HG03460 (cell line): ENCODE results near the gene UBE2N.
A peak's percentile ranks its signal among the peaks of the same experiment; 100 is the strongest.
"Not testable (repeated sequence)": the region's sequence is repeated elsewhere in the genome, so short reads cannot be mapped to it uniquely, and the experiment has no call there.

Experiments used
- ATAC-seq: cut with Tn5 transposase; IDR thresholded peaks from one replicate; pipeline ENCODE4 v1.9.1; 2021; ENCODE audit not compliant: unreplicated experiment

Gene UBE2N

DNA sequence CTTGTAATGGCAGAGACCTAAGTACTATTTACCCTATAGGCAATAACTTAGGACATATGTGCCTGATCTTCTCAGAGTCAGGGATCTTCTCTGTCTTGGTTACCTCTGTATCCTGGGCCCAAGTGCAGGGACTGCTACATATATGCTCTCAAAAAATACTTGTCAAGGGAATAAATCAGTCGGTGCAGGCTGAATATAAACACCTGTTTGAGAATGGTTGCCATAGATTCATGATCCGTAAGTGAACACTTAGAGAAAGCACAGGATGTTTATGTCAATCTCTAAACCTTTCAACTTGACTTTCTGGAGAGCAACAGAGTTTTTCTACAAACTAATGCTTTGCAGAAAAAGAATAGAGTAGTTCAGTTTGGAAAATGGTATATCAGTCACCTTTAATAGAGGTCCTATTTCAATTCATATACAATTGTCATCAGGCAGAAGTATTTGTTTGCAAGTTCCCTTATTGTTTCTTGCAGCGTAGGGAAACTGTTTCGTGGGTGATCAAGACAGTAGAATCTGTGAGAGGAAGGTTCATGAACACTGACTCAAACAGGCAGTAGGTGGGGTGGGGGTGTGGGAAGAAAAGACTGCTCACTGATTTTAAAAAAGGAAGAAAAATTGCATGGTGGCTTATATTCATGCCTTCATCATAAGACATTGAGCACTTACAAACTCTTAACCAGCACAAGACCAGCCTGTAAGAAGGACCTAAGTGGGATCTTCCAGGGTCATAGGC is 6.0 kb upstream of the UBE2N start:
- ATAC-seq: no peak

DNA sequence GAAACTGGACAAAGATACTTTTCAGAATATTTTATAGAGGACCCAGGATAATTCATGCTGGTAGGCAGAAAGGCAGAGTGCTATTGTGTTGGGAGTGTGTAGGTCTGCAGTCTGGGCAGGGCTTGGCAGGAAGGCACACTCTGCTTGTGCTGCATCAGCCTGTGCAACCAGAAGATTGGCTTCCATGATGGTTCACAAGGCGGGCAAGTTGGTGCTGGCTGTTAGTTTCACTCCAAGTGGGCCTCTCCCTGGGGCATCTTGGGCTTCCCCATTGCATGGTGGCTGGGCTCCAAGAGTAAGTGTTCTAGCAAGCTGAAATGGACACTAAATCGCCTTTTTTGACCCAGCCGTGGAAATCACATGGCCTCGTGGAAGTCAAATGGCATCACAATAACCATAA is 1.8 kb upstream of the UBE2N start:
- ATAC-seq: no peak

DNA sequence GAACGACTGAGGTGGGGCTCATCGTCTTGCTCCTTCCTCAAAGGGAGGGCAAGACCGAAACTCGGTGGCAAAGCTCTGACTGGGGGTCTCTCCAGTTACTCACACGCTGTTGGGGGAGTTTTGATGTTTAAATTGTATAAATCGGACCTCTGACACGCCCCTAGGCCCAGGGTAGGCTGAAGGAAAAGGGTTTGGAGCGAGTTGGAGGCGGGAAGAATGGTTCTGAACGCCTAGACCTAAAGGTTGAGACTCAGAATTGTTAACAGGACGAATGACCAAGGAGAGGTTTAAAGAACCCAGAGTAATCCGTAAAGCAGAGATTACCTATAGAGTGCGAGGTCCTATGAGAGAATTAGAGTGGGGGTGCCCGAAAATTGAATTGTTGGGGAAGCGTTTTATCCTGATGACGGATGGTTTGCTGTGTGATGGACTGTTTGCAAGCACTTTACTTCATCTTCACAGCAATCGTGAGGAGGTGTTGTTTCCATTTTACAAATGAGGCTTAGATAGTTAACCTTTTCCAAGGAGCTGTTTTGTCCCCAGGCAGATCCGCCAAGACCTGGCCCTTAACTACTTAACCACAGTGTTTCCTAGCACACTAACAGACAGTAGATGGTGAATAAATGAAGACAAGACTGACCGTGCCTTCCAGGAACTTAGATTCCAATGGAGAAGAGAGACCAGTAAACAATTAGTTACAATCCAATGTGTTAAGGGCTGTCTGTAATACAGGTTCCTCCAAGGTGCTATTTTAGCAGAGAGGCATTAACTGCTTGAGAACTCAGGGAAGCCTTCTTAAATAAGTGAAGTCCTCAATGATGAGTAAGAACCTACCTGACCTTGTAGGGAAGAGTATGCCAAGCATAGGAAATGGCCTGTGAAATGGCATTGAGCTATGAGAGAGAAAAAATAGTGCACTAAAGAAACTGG is 929 bp upstream of the UBE2N start:
- no peak for ATAC-seq

DNA sequence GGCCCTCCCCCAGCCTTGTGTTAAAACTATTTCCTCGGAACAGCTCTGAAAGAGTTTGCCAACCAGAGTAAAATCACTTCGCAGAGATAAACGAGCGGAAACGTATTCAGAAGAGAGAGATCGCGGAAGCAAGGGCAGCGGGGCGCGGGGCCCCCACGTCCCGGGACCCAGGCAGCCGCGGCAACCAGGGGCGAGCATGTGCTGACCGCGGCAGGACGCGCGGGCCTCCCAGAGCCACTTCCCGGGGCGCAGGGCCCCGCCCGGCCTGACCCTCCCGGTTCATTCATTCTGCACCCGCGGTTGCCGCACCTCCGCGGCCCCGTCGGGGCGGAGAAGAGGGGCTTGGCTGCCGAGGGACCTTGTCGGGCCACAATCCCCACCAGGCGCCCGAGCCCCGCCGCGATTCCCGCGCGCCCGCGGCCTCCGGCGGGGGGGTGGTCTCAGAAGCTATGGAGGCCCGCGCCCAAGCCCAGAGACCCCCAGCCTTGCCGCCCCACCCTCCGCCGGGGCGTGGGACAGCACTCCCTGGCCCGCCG is 598 bp downstream of the UBE2N start:
- peak; percentile 18 for ATAC-seq

DNA sequence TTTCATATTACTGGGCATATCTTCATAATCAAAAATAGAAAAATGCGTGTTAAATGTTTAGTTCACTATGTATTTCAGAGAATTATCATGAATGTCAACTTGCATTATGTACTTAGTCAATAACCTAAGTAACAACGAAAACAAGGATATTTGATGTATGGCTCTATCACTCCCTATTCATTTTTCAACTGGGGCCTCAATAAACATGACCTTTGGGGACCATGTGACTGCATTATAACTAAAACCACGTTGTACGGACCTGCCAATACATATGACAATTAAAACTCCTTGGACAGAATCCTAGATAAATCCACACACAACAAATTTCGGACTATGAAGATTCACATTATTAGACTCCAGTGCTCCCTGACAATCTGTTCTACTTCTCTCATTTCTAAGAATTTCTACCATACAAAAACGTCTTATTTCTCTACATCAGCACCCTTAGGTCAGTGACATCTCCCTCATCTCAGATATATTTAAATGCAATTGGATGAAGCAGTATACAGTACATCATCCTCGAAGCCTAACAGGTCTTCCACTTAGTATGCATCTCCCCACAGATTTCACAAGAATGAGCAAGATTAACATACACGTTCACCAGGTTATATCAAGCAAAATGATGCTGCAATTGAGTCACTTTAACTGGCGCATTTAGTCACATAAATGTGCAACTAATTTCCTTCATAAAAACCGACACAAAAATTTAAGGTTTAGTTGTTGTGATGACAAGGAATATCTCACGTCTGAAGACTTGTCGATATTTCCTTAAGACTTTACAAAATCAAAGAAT is 1.5 kb downstream of the UBE2N start:
- ATAC-seq: no peak

DNA sequence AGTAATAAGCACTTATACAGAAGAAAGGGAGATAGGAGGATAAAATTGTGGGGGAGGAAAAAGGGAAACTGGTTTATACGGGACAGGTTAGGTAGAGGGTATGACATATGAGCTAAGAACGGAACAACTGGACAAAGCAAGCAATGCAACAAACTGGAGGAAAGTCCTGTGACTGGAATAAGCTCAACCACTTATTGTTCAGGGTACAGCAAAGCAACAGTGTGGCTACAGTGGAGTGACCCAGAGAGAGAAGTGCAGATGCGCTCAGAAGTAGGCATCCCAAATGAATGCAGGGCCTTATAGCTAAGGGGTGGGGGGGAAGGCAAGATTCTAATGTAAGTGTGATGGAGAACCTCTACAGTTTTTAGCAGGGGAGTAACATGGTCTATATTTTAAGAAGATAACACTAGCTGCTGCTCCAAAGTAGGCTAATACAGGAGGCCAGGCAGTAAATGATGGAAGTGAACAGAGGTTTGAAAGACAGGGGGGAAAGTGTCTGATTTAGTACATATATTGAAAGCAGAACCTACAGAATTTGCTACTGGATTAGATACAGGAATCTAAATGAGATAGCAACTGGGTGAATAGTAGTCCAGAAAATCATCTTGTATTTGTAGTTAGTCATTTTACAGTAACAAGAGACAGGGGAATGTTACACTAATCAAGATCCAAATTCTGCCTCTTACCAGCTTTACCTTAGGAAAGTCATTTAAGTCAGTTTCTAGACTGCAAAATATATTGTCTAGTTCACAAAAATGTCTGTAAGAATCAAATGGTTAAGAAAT is 3.3 kb downstream of the UBE2N start:
- ATAC-seq: no peak

DNA sequence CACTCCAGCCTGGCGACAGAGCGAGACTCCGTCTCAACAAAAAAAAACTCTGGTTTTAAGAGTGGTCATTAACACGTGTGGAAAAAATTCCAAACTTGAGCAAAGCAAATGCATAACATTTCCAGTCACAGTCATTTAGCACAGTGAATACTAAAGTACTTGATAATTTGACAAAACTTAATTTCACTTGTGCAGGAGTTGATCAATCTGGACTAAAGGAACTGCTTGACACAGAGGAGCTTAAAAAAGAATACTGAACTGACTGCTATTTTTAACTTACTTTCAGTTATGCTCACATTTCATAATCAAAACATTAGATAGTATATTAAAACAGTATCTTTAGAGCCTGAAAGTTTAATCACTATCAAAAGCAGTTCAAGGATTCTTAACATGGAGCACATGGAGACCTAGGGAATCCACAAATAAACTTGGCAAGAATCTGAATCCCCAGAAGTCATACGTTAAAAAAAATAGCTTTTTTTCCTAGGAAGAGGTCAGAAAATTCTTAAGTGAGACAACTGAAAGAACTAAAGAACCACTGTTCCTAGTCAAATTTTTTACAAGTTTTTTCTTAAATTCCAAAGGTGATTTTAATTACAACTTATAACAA is 7.4 kb downstream of the UBE2N start:
- no peak for ATAC-seq

DNA sequence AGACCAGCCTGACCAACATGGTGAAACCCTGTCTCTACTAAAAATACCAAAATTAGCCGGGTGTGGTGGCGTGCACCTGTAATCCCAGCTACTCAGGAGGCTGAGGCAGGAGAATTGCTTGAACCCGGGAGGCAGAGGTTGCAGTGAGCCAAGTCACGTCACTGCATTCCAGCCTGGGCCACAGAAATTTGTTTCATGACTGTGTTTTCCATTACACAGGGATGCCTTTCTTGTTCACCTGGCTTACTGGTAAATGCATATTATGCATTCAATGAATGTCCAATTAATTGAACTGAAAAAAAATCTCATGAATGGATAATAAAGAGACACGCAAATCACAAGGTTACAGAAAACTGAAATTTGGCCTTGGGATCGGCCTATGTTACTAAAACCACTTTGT is 9.7 kb downstream of the UBE2N start:
- not testable (repeated sequence) for ATAC-seq

DNA sequence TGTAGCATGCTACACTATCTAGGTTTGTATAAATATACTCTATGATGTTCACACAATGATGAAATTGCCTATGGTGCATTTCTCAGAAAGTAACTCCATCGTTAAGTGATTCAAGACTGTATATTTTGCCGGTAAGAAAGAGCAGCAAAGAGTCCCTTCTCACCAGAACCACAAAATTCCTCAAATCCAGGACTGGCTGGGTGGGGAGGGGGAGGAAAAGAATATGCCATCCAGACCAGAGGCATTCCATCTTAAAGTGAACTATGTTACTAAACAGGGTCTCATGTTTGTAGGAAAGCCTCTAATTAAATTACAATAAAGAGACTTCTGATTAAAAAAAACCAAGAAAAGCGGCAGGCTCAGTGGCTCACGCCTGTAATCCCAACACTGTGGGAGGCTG is 11.5 kb downstream of the UBE2N start:
- no peak for ATAC-seq

DNA sequence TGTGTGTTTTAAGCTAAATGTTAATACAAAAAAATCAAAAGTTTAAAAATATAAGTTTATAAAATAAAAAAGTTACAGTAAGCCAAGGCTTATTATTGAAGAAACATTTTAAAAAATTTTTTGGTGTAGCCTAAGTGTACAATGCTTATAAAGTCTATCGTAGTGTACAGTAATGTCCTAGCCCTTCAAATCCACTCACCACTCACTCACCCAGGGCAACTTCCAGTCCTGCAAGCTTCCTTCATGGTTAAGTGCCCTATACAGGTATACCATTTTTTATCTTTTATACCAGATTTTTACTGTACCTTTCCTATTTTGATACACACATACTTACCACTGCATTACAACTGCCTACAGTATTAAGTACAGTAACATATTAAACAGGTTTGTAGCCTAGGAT is 11.9 kb downstream of the UBE2N start:
- ATAC-seq: no peak

DNA sequence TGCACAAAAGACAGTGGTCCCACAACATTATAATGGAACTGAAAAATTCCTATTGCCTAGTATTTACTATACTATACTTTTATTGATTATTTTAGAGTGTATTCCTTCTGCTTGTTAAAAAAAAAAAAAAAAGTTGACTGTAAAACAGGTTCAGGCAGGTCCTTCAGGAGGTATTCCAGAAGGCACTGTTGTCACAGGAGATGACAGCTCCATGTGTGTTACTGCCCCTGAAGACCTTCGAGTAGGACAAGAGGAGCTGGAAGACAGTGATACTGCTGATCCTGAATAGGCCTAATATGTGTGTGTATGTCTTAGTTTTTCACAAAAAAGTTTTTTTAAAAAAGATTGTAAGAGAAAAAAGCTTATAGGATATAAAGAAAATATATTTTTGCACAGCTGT is 12.3 kb downstream of the UBE2N start:
- no peak for ATAC-seq

DNA sequence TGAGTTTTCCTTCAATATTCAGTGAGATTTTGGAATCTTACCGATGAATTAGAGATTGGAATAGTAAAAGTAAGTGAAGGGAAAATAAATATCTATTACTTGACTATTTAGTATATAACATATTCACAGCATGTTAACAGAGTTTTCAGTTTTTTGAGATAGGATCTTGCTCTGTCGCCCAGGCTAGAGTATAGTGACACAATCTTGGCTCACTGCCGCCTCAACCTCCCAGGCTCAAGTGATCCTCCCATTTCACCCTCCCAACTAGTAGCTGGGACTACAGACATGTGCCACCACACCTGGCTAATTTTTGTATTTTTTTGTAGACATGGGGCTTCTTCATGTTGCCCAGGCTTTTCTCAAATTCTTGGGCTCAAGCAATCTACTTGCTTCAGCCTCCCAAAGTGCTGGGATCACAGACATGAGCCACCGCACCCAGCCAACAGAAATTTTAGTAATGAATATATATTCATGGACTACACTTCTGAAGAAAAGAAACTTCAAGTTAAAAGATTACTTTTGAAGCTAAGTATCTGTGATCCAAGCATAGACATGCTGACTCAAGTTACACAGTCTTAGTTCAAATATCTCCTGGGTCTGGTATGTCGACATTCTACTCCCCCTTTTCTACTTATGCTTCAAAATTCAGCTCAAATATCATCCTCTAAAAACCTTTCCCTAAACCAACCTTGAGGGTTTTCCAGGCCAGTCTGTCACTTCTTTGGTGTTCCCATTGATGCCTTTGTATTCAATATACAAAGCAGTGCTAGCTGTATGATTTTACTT is 13.8 kb downstream of the UBE2N start:
- ATAC-seq: no peak

DNA sequence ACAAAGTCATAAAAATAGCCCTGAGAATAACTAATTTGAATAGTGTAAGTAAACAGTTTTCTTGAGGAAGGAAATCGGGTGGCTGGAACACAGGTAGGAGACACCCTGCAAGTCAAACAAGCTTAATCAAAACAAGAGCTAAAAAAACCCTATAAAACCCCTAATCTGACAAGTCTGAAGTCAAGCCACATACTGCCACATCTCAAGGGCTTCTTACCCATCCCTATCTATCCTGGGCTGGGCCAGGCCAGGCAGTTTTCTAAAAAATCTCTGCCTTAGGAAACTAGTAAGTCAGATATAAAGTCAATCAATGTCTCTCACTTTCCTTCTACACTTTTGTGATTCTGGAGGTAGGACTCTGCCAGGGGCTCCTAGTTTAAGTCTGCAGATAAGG is 15.3 kb downstream of the UBE2N start:
- no peak for ATAC-seq

DNA sequence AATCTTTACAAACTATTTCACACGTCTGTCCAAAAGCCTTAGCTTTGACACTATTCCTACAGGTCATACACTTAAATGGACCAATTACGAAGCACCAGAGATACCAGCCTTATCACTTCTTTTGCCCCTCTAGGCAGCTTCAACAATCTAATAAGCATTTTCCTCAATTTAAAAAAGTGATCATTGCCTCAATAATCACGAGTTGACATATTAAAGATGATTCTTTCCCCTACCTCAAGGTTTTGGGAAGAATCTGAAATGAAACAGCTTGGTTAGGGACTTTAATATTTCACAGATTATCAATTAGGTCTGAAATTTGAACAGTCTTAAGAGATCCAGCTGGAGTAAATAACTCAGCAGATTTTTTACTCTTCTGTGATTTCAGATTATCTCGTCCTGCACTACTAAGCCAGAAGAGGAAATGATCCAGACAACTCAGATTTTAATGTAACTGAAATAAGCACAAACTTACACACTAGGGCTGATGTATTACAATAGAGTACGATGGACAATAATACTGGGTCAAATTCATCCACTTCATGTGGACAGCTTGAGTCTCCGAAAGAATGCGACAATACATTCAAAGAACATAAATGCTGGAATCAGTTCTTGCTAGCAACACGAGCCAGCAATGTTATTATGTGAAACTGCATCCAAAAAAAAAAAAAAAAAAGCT is 15.9 kb downstream of the UBE2N start:
- no peak for ATAC-seq

DNA sequence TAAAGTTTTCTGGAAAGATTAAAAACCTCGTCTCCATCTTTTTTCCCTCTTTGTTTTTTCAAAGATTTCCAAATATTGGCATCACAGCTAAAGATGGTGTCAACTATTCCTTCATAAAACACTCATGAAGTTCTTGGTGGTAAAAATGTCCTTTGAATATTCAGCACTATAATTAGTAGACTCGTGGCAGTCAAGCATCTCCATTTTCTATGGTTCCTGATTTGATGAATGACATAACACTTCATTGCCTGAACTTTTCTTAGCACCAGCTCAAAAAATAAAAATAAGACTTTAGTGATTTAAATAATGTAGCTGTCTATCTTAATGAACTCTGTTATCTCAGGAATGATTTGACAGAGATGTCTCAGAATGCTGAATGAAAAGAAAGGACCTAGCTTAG is 19.7 kb downstream of the UBE2N start:
- no peak for ATAC-seq

DNA sequence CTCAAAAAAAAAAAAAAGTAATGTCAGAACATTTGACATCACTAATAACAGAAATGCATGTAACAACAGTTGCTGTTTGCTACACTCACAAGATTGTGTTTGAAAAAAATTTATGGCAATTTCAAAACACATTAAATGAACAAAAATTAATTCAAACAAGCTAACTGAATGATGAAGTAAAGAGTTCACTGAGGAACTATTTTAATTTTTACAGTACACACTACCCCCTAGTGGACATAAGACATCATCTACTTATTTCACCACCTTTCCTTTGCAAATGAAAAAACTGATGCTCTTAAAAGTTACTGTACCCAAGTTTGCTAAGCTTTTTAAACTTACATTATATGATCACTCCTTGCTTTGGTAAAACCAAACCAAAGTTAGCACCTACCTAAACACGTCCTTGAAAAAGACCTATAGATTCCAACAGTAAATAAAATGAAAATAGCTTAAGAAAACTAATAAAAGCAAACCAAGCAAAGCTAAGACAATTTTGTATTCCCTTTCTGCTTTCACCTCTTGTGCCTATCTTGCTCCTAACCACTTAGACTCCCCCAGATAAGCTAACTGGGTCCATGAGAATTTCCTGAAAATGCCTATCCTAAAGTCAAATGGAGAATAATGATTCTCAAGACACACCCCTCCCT is 22.2 kb downstream of the UBE2N start:
- no peak for ATAC-seq

DNA sequence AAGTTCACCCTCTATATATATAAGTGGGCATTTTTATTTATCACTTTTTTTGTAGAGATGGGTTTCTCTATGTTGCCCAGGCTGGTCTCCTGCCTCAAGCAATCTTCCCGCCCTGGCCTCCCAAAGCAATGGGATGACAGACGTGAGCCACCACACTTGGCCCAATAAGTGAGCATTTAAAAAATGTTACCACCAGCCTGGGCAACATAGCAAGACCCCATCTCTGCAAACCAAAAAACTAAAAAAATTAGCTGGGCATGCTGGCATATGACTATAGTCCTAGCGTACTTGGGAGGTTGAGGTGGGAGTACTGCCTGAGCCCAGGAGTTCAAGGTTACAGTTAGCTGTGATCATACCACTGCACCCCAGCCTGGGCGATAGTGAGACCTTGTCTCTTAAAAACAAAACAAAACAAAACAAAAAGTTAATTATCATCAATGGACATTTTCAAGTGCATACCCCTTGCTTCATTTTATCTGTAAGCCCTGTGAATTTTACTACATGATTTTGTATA is 23.7 kb downstream of the UBE2N start:
- ATAC-seq: no peak
